ENCODE data around the gene LRP1B.

- no peak for TF ChIP-seq YY1 (IDR thresholded peaks at IDR 0.05; ENCODE audit: insufficient read depth, insufficient read length)
- no peak for TF ChIP-seq ZNF274 (IDR thresholded peaks at IDR 0.05; ENCODE audit: low read depth, low read length)
Measured at GRCh38 chr2:142037744-142038143, 93.1 kb downstream of the LRP1B start.

Data from NT2/D1 (cell line).